SK-N-MC (cell line): ENCODE measurements around the gene KLRF2.

Experiments used
- EZH2 ChIP-seq: fragments of 200-600 bp; sonication (generic); IDR thresholded peaks from one replicate; pipeline ENCODE4 v1.6.1; 2017; ENCODE audit warnings: antibody characterized with exemption
- FOXP2 ChIP-seq: optimal IDR thresholded peaks from 2 replicates; pipeline ENCODE3; 2011; ENCODE audit warnings: mild to moderate bottlenecking, moderate library complexity; ENCODE audit not compliant: insufficient read depth; ENCODE audit errors: extremely low read length, control extremely low read depth
- POLR2AphosphoS5 ChIP-seq: IDR thresholded peaks from 2 replicates; pipeline ENCODE4 v1.6.1; 2012; ENCODE audit warnings: mild to moderate bottlenecking, low read depth, low read length, borderline replicate concordance

DNA sequence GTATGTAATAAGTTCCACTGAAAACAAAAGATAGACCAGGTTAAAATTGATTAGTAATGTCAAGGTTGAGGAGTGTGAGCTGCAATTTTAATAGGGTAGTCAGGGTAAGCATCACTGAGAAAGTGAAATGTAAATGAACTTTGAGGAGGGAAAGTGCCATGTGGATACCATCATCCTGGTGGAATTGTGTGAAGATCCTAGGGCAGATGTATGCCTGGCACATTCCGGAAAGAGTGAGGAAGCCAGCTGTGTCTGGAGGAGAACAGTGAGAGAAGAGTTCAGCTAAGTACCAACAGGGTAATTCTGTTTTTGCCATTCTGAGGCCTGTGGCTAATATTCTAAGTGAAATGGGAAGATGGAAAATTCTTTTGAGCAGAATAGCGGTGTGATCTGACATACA is 53.7 kb downstream of the KLRF2 start:
- TF ChIP-seq POLR2AphosphoS5 (no peak), EZH2 (no peak), FOXP2 (no peak)
